AG09309 (cell line): ENCODE data around the gene CAPN5.

ENCODE experiments used
- DNase-seq: peaks from one replicate; pipeline ENCODE4 v3.0.0-alpha.2; 2010; ENCODE audit warnings: low read depth
- H3K4me3 ChIP-seq: 2 replicates; pipeline ENCODE4 v1.5.1; 2011; ENCODE audit warnings: mild to moderate bottlenecking, low read depth, low read length, moderate library complexity; ENCODE audit not compliant: control insufficient read depth
- CTCF ChIP-seq: IDR thresholded peaks from 2 replicates; pipeline ENCODE4 v1.5.1; 2011; ENCODE audit warnings: mild to moderate bottlenecking, low read depth, low read length, inconsistent platforms; ENCODE audit not compliant: insufficient read depth, control insufficient read depth; ENCODE audit errors: missing control alignments

Gene CAPN5

DNA sequence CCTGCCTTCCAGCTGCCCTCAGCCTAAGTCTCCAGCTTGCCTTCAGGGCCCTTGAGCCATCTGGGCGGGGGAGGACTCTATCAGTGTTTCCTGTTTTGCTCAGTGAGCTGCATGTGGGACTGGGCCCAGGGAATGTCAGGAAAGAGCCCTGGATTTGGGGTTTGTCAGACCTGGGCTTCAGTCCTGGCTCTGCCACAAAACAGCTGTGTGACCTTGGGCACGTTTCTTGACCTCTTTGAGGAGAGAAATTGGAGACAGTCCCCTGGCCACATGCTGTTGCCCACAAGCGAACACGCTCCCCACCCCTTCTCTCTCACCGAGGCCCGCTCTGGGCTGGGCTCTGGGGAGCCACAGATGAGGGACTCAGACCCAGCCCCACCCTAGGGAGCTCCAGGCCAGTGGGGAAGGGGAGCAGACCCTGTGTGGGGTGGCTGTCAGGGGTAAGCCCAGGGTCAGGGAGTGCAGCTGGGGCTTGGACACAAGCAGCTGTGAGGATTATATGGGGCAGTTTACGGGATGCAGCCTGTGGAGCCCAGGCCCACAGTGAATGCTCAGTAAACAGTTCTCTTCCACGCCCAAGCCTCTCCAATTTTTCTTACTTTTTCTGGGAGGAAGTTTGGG lies 73.6 kb downstream of the CAPN5 start:
- no peak overlapping the region for H3K4me3 ChIP-seq
- no peak for DNase-seq
- no peak for TF ChIP-seq CTCF

GRCh38 chr11:77141034-77141433 lies 74.3 kb downstream of the CAPN5 start:
- TF ChIP-seq CTCF, result no peak
- peak; percentile 27 for DNase-seq
- no peak overlapping the region for H3K4me3 ChIP-seq

GRCh38 chr11:77141475-77141874 lies 74.7 kb downstream of the CAPN5 start:
- no peak for DNase-seq
- TF ChIP-seq CTCF, result no peak

DNA sequence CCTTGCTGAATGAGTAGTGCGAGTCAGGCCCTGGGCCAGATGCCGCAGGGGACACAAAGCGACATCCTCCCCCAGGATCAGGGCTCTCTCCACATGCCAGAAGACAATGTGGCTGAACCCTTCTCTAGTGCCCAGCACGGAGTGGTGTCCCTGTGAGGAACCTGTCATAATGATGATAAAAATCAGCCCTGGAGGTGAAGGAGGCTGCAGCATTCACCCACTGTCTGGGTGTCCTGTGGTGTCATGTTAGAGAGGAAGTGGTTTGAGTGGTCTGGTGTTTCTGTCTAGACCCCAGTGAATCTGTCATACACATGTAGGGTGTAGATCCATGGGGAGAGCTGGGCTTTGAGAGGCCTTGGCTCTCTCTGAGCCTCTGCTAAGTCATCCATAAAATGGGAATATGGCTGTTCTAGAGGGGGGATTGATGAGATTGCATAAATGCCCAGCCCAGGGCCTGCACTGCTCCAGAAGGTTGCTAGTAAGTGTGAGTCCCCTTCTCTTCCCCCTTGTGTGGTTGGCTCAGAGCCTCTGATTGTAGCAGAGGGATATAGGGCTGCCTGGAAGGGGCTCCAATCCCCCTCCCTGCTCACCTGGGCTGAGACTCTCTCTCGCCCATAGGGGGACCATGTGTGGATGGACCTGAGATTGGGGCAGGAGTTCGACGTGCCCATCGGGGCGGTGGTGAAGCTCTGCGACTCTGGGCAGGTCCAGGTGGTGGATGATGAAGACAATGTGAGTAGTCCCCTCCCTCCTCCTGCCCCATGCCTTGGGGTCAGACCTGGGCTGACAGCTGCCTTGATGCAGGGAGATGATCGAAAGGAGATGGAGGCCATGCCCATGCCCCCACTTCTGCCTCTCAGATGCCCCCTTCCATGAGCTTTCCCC lies 75.6 kb downstream of the CAPN5 start:
- no peak for TF ChIP-seq CTCF
- no peak overlapping the region for H3K4me3 ChIP-seq
- no peak for DNase-seq

More at GRCh38 chr11:77141475-77141874, 74.7 kb downstream of the CAPN5 start:
- no peak overlapping the region for H3K4me3 ChIP-seq

DNA sequence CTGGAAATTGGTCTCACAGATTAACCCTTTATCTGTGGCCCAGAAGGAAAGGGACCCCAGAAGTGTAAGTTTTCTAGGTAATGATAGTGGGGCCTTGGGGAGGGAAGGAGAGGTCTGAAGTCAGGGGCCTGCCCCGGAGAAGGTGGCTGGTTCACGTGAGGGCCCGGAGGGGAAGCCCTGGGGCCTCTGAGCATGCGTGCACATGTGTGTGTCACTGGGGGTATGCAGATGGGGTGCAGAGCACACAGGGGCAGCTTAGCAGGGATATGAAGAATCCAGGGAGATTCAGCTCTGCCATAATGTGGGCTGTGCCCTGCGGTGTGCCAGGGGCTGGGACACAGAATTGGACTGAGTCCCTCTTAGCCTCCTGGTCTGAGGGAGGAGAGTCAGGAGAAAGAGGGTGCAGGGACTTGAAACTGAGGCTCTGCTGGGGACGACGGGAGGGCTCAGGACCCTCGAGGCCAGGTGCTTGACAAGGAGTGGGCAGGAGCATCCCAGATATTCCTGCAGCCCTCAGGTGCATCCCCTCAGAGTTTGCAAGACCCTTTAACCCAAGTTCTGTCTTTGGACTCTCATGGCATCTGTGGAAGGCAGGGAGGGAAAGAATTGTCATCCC lies 76.7 kb downstream of the CAPN5 start:
- DNase-seq, result no peak
- no peak overlapping the region for H3K4me3 ChIP-seq
- no peak for TF ChIP-seq CTCF

GRCh38 chr11:77144196-77144856 lies 77.6 kb downstream of the CAPN5 start:
- DNase-seq, result no peak
- TF ChIP-seq CTCF, result no peak
- H3K4me3 ChIP-seq, result no peak overlapping the region
